ENCODE results near the gene PEMT.

Gene PEMT

GRCh38 chr17:17506893-17507464 lies 84.5 kb downstream of the PEMT start:
- H3K36me3 ChIP-seq, result no peaks in the 10 kb centered on the region
- no peaks in the 10 kb centered on the region for H4K20me1 ChIP-seq
- H3K9ac ChIP-seq, result peak overlapping the region; percentile 66
- no peaks in the 10 kb centered on the region for H3K27me3 ChIP-seq
- H3K4me3 ChIP-seq, result peak overlapping the region; percentile 41
- H3K4me2 ChIP-seq, result peak overlapping the region; percentile 81
- no peak for TF ChIP-seq Cebpa-rat (IDR thresholded peaks at IDR 0.05)
- H3K27ac ChIP-seq, result peak overlapping the region; percentile 86
- no peaks in the 10 kb centered on the region for H3K9me3 ChIP-seq
- H3K4me1 ChIP-seq, result peaks cover 98% of the 10 kb centered on the region

GRCh38 chr17:17506181-17506741 lies 85.2 kb downstream of the PEMT start:
- peak overlapping the region; percentile 41 for H3K4me3 ChIP-seq

GRCh38 chr17:17505610-17506171 lies 85.8 kb downstream of the PEMT start:
- Histone ChIP-seq H3K4me1 (peaks cover 85% of the 10 kb centered on the region), H3K4me3 (no peak overlapping the region), H3K4me2 (peak overlapping the region; percentile 81), H3K36me3 (no peaks in the 10 kb centered on the region), H3K27me3 (no peaks in the 10 kb centered on the region), H3K9ac (peak overlapping the region; percentile 66), H3K27ac (peak overlapping the region; percentile 86), H3K9me3 (no peaks in the 10 kb centered on the region), H4K20me1 (no peaks in the 10 kb centered on the region)
- TF ChIP-seq Cebpa-rat (IDR thresholded peaks at IDR 0.05), result no peak

More at GRCh38 chr17:17506181-17506741, 85.2 kb downstream of the PEMT start:
- Histone ChIP-seq H3K27ac (peak overlapping the region; percentile 86), H3K4me1 (peaks cover 90% of the 10 kb centered on the region), H3K9me3 (no peaks in the 10 kb centered on the region), H3K4me2 (peak overlapping the region; percentile 81), H4K20me1 (no peaks in the 10 kb centered on the region), H3K9ac (peak overlapping the region; percentile 66), H3K27me3 (no peaks in the 10 kb centered on the region), H3K36me3 (no peaks in the 10 kb centered on the region)
- TF ChIP-seq Cebpa-rat (IDR thresholded peaks at IDR 0.05), result no peak

- Histone ChIP-seq H3K4me2 (peak overlapping the region; percentile 81), H4K20me1 (no peaks in the 10 kb centered on the region), H3K27ac (peak overlapping the region; percentile 86), H3K36me3 (no peaks in the 10 kb centered on the region), H3K4me1 (peaks cover 79% of the 10 kb centered on the region), H3K4me3 (no peak overlapping the region), H3K9ac (peak overlapping the region; percentile 66; the same call in 1 of the 2 replicates), H3K9me3 (no peaks in the 10 kb centered on the region), H3K27me3 (no peaks in the 10 kb centered on the region)
- TF ChIP-seq Cebpa-rat (IDR thresholded peaks at IDR 0.05), result no peak
These were observed 86.4 kb downstream of the PEMT start for GRCh38 chr17:17505151-17505550.

GRCh38 chr17:17504341-17505140 lies 87.0 kb downstream of the PEMT start:
- no peaks in the 10 kb centered on the region for H4K20me1 ChIP-seq

GRCh38 chr17:17503566-17504130 lies 87.9 kb downstream of the PEMT start:
- Histone ChIP-seq H4K20me1 (no peaks in the 10 kb centered on the region), H3K4me2 (peak overlapping the region; percentile 81)
- TF ChIP-seq Cebpa-rat (IDR thresholded peaks at IDR 0.05), result no peak

More at GRCh38 chr17:17504341-17505140, 87.0 kb downstream of the PEMT start:
- Histone ChIP-seq H3K27ac (peak overlapping the region; percentile 86), H3K4me3 (no peak overlapping the region; the same call in 1 of the 2 replicates), H3K4me2 (peak overlapping the region; percentile 81), H3K9me3 (no peaks in the 10 kb centered on the region), H3K4me1 (peaks cover 77% of the 10 kb centered on the region), H3K27me3 (no peaks in the 10 kb centered on the region), H3K36me3 (no peaks in the 10 kb centered on the region), H3K9ac (peak overlapping the region; percentile 66; the same call in 1 of the 2 replicates)
- TF ChIP-seq Cebpa-rat (IDR thresholded peaks at IDR 0.05), result no peak

GRCh38 chr17:17502741-17503565 lies 88.6 kb downstream of the PEMT start:
- no peaks in the 10 kb centered on the region for H3K27me3 ChIP-seq
- no peaks in the 10 kb centered on the region for H4K20me1 ChIP-seq
- peaks cover 77% of the 10 kb centered on the region for H3K4me1 ChIP-seq
- H3K27ac ChIP-seq, result peak overlapping the region; percentile 34
- no peak for TF ChIP-seq Cebpa-rat (IDR thresholded peaks at IDR 0.05)
- no peaks in the 10 kb centered on the region for H3K36me3 ChIP-seq
- H3K4me3 ChIP-seq, result no peak overlapping the region
- no peaks in the 10 kb centered on the region for H3K9me3 ChIP-seq
- H3K4me2 ChIP-seq, result peak overlapping the region; percentile 81
- 0 out of 2 replicates have a peak overlapping the region, but pooled peaks have one; percentile 14 for H3K9ac ChIP-seq

More at GRCh38 chr17:17503566-17504130, 87.9 kb downstream of the PEMT start:
- Histone ChIP-seq H3K9ac (no peak overlapping the region), H3K36me3 (no peaks in the 10 kb centered on the region), H3K9me3 (no peaks in the 10 kb centered on the region), H3K4me1 (peaks cover 77% of the 10 kb centered on the region), H3K4me3 (no peak overlapping the region), H3K27ac (peak overlapping the region; percentile 34), H3K27me3 (no peaks in the 10 kb centered on the region)

- no peak overlapping the region for H3K9ac ChIP-seq
- H3K4me1 ChIP-seq, result peaks cover 69% of the 10 kb centered on the region
- no peaks in the 10 kb centered on the region for H3K36me3 ChIP-seq
- H3K4me3 ChIP-seq, result no peak overlapping the region
- no peak overlapping the region for H3K4me2 ChIP-seq
- H3K27ac ChIP-seq, result no peak overlapping the region
- peaks cover 3% of the 10 kb centered on the region for H3K27me3 ChIP-seq
- TF ChIP-seq Cebpa-rat (IDR thresholded peaks at IDR 0.05), result no peak
- no peaks in the 10 kb centered on the region for H4K20me1 ChIP-seq
- no peaks in the 10 kb centered on the region for H3K9me3 ChIP-seq
These were observed 90.4 kb downstream of the PEMT start for GRCh38 chr17:17500999-17501605.

Measured in BLaER1 (cell line).